SIG-M5 treated with dmso at 0.1 percent for 504 hours (cell line): ENCODE measurements around the gene DPP10.

Experiments
- DNase-seq: peaks from one replicate; lab custom pipeline; 2025; ENCODE audit not compliant: unreplicated experiment; lab: John Stamatoyannopoulos, UW

Gene DPP10

DNA sequence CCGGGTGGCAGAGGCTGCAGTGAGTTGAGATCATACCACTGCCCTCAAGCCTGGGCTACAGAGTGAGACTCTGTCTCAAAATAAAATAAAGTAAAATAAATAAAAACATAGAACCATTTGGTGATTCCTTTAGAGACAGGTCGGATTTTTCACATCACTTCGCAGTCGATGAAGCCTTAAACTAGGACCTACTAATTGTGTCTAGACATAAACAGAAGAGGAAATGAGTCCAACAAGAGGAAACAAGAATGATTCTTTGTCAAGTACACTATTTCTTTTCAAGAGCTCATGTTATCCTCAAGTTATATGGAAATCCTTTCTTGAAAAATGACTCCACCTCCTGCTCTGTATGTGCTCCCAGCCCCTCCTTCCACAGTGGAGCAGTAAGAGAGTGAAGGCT, 758.9 kb downstream of the DPP10 start:
- no peak for DNase-seq

DNA sequence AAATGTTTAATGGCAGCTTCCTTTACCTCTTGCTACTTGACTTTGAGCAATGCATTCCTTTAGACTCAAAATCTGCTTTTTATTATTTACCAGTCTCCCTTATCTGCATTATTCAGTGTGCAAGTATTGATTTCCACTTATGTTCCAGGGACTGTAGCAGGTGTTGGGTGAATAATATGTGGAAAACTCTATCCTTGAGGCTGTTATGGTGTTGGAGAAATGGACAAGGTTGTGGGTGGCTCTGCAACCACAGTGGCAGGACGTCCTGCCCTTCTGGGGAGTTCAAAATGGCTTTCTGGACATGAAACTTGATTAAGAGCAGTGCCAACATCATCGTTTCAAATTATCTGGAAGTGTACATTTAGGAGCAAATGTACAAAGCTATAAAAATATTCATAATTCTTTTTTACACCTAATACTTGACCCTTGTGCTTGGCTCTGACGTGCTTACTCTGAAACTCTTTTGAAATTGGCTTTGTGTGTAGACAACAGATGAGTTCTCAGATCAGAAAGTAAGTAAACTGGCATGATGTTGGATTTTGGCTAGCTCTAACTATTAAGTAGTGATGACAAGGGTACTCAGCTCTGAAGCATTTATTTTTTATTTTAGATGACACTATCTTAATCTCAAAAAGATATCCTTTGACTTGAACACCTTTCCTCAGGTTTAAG, 766.2 kb downstream of the DPP10 start:
- DNase-seq: no peak

DNA sequence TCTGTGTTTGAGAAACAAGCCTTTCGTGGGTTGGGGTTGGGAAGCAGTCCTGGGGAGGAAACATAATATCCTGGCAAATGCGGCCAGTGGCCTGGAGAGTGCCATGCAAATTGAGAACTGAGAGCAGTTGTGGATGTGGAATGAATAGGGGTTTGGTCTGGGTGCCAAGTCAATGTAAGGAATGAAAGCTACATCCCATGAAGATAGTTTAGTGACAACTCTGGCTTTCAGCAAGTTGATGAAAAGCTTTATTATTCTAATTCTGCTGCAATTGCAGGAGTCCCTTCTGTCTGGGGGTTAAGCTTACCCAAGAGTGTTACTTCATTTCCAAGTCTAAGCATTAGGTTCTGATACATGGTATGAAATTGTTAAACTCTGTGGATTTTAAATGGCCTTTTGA, 771.6 kb downstream of the DPP10 start:
- DNase-seq: no peak

DNA sequence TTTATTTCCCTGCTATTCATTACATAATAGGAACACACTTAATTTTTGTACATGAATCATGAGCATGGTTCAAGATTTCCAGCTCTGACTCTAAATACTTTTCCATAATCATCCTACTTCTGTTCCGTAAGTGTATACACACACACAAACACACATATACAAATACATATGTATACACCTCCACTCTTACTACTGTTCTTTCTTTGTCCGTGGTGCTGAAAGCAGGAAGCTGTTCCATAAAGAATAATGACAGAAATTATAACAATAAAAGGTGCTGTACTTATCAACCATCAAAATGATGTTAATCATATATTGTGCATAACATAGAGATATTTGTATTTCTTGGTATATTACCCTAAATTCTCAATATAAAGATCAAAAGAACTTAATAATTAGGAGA, 776.9 kb downstream of the DPP10 start:
- no peak for DNase-seq

DNA sequence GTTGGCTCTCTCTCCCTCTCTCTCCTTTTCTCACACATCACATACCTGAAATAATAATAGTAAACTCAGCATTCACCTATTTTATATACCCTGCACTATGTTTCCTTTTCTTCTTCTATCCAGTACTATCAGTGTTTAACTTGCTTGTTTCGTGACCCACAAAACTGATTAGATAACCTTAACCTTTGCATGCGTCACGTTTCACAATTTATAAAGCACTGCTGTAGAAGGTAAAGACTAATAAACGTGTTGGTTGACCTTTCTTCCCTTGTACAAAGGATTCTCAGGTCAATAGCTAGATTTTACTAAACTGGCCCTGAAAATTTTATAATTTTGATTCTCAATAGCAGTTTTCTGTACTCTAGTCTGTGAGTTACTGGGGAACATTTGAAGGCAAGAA, 791.7 kb downstream of the DPP10 start:
- DNase-seq: no peak

DNA sequence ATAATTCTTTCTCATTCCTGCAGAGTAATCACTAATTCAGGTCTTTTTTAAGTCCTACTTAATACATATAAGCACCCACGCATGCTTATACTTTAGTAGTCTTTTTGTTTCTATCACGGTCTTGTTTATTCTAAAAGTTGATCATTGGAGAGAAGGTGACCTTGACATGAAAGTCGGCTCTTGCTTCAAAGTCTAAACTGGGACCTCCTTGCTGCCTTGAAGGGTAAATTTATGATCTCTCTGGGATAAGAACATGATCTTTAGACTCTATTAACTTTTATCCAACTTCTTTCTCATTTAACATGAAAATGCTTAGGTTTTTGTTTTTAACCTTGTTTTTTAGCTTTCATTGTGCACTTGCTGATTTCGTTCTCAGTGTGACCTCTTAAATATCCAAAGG, 792.3 kb downstream of the DPP10 start:
- DNase-seq: no peak

DNA sequence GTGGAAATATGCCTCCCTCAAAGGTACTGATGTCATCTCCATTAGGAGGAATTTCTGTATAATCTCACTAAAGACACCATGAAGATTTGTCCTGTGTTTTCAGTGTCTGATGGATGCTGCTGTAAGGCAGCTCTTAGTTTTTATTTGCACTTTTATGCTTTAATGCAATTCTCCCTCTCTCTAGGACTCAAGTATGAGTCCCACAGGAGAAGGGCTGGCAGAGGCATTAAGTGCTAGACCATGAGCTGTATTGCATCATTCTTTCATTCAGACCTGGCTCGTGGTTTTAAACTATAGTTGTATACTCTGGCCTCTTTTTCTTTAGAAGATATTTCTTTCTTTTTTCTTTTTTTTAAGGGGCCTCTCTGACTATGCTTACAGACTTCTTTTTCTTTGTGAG, 805.6 kb downstream of the DPP10 start:
- no peak for DNase-seq

DNA sequence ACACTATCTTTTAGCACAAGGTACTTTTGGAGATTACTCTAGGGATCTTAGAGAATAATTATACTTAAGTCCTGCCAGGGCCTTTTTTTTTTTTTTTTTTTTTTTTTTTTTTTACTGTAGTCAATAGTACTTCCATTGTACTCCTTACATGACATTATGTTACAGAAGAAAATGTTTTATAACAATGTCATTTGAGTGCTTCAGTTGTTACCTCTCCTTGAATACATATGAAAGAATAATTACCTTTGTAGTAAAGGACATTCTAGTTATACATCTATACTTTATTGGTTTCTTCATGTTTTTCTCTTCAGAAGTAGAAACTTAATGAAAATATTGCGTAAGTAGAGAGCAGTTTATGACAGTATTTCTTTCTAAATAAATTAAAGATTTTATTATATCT, 834.9 kb downstream of the DPP10 start:
- no peak for DNase-seq

DNA sequence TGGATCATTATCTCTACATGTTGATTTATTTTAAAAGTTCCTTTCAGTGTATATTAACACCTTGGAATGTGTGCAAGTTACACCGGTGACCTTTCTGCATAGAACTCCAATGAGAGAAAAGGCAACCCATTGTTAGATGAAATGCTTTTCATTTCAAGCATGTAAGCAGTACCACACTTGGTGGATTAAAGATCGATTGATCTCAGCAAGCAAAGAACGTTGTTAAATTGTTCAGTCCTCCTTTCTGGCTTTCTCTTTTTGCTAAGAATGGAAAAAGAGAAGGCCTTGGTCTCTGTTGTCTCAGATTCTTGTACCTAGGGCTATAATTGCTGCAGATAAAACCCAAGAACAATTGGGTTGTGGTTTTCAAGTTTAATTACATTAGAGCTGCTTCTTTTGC, 843.0 kb downstream of the DPP10 start:
- DNase-seq: no peak

DNA sequence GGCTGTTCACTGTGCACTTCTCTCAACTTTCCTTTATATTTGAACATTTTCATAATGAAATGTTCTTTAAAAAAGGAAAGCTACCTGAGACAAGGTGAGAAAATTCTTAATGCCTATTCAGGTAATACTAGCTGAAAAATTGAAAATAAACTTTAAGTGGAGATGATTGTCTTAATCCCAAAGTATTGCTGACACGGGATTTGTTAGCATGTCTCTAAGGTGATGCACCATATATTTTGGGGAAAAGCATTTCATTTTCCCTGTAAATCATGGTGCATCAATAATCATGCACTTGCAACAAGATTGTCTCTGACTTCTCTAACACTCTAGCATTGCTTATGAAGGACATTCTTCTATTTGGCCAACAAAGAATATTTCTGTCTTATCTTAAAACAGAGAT, 848.0 kb downstream of the DPP10 start:
- no peak for DNase-seq

DNA sequence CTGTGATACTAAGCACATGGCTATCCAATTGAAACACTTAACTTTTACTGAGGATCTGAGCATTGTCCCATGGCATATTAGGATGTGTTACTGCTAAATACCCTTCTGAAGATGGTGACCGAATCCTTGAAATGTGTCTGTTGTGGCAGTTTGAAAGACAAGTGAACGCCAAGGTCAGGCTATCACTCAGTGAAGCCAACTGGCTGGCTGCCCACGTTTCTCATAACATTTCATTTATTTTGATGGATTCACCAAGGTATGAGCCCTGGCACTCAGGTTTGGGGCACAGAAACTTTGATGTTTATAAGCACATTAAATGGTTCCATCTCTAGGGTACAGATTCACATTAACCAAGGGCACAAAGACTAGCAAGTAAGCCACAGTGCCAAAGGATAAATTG, 850.3 kb downstream of the DPP10 start:
- no peak for DNase-seq

DNA sequence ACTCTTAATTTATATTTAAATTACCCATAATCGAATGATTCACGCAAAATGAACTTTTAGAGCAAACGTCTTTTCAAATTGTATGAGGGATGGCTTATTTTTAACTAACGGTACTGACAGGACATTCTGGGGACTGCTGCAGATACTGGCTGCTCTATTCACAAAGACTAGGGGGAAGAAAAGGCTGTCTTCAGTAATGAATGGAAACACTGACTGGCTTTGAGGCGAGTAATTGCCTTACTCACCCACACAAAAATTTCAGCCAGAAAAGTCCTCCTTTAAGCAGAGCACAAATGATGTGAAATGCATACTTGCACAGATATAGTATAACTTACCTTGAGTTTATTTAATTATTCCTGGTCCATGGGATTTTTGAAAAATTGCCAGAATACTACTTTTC, 852.6 kb downstream of the DPP10 start:
- DNase-seq: no peak

DNA sequence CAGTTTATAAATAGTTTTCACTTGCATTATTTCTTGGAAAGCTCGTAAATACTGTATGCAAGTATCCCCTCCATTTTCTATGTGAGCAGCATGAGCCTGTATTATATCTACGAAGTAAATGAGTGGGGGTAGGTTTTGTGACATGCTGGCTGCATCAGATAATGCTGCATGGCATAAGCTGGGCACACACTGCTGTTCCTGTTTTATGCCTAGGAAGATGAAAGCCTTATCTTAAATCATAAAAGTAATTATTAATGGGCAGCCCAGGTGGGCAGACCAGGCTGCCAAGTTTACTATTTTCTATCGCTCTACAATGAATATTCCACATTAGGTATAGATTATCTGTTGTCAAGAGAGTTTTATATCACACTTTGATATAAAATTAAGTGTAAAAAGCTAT, 854.6 kb downstream of the DPP10 start:
- no peak for DNase-seq

DNA sequence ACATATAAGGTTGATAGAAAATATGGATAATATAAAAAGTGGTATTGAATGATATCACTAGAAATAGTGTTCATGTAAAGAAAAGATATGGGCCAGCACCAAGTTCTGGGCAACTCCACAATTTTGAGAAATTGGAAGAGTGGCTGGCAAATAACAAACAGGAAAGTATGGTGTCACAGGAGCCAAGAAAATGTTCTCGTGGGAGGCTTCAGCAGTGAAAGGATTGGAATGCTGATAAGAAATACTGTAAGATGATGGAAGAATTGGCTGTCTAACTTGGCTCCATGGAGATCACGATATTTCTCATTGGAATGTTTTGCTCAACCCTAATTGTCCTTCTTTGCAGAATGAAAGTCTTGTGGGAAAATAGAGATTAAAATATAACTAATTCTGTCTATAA, 856.8 kb downstream of the DPP10 start:
- no peak for DNase-seq

DNA sequence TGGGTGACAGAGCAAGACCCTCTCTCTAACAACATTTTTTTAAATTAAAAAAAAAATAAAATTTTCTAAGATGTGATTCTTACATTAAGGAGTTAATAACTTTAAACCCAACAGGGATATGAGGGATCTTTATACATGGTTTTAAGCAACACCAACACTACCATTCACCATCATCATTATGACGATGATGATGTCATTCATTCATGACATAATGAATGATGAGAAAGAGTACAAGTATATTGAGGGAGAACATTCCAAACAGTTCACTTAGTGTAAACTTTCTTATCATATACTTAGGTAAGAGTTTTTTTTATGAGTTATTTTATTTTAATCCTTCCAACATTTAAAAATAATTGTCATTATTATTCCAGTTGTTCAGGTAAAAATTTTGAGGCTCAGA, 863.3 kb downstream of the DPP10 start:
- DNase-seq: no peak

DNA sequence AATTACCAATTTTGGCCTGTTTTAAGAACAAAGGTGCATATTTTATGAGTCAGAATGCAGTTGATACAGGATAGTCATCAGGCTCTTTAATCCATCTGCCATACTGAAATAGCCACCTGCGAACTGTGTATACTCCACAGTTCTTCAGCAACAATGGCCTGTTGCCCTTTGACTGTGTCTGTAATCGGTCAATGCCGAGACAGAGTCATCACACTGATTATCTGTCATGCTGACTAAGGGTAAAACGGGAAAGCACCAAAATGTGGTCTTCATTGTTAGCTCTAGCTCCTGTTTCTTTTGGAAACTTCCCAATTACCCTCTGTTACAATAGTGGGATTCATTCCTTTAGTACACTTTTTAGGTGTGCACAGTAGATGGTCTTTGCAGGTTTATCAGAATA, 871.7 kb downstream of the DPP10 start:
- DNase-seq: no peak

DNA sequence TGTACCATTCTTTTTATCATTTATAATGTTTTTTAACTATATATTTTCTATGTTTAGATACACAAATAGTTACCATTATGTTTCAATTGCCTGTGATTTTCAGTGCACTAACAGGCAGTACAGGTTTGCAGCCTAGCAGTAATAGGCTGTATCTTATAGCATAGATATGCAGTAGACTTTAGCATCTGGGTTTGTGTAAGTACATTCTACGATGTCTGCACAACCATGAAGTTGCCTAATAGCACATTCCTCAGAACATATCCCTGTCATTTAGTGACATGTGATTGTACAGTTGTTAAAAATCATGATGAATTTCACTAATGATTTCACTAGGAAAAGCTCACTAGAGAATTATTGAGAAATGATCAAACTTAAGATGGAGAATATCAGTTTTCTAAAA, 884.6 kb downstream of the DPP10 start:
- DNase-seq: no peak

DNA sequence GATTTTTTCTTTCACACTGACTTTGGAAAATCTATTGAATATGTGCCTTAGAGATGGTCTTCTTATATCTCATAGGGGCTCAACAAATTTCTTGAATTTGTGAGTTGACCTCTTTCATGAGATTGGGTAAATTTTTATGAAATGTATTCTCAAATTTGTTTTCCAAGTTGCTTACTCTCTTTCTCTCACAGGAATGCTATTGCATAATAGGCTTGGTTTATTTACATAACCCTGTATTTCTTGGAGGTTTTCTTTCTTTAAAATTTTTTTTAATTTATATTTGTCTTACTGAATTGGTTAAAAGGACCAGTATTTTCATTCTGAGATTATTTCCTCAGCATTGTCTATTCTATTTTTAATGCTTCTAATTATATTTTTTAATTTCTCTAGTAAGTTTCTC, 917.1 kb downstream of the DPP10 start:
- DNase-seq: no peak

DNA sequence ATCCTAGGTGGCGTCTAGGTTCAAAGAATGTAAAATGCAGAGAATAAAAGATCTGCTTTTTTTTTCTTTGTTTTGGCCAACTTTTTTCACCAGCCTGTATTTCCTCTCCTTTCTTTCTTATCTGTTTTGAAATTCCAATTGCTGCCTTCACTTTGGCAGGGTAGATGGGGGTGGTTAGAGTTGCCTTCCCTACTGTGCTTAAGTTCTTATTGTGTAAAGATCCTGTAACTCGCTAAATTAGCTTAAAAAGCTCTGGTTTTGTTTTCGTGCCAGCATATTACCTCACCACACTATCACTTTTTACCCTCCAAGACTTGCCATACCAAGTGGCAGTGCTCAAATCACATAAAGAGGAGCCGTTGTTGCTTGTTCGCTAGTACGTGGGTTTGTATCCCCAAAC, 921.7 kb downstream of the DPP10 start:
- no peak for DNase-seq

DNA sequence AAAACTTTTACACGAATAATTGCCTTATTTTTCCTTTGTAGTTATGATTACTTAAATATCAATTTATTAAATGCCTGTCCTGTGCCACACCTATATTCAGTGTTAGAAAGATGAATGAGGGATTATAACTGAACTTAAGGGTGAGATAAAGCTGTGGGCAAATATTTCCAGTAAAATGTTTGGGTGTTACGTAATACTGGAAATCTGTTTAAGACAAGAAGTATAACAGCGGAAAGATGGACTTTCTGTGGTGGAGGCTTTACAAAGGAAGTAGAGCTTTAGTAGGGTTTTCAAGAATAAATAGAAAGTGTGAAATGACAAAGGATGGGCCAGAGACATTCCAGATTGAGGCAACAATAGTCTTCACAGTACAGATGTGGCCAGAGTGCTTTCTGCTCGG, 927.0 kb downstream of the DPP10 start:
- DNase-seq: no peak

DNA sequence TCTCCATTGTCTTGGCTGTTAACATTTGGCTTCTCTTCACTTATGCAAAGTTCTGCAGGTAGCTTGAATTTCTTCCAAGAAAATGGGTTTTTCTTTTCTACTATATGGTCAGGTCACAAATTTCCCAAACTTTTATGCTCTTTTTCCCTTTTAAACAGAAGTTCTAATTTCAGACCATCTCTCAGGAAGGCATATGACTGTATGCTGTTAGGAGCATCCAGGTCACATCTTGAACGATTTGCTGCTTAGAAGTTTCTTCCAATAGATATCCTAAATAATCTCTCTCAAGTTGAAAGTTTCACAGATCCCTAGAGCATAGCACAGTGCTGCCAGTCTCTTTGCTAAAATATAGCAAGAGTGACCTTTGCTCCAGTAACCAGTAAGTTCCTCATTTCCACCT, 932.5 kb downstream of the DPP10 start:
- no peak for DNase-seq

DNA sequence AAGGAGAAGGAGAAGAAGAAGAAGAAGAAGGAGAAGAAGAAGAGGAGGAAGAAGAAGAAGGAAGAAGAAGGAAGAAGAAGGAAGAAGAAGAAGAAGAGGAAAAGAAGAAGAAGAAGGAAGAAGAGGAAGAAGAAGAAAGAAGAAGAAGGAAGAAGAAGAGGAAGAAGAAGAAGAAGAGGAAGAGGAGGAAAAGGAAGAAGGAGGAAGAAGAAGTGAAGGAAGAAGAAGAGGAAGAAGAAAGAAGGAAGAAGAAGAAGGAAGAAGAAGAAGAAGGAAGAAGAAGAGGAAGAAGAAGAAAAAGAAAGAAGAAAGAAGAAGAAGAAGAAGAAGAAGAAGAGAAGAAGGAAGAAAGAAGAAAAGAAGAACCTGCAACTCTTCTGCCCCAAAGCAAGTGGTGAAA, 942.0 kb downstream of the DPP10 start:
- no peak for DNase-seq

DNA sequence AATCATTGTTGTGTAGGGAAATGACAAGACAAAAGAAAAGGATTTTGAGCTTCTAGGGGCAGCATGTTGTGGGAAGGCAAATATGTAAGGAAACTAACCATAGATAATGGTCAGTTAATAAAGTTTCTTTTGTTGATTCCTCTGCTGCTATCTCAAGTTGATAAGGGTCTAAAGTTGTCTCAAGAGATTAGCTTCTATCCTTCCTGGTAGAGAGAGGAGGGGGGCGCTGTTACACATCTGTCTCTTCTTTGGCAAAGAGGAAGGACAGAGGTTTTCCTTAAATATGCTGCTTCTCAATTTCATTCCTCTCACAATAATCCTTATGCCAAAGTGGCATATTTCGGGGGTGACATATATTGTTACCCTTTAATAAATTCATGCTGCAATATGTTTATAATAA, 944.0 kb downstream of the DPP10 start:
- no peak for DNase-seq

DNA sequence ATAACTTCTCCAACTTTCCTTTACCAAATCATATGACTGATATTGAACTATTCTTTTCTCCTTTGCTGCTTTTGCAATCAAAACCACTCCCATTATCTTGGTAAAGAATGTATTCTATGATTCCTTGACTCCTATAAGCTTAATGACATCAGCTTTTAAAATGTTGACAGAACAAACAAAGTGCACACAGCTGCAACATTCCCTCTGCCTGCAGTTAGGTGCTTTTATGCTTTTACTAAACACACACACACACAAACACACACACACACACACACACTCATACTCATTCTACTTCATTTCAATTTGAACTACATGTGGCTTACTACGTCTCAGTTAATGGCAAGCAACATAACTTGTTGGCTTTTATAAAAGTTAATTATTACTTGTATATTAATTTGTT, 946.6 kb downstream of the DPP10 start:
- DNase-seq: no peak
